Natural killer cell (primary cell): ENCODE data around the gene JAML. TPM values are rescaled to one million over a fixed set of nuclear protein-coding genes. Genes with fewer than 3 reads are reported as not detected.
A peak's percentile ranks its signal among the peaks of the same experiment; 100 is the strongest.

ENCODE experiments used
- ATAC-seq, 3 donors: fragments of 150-1000 bp in 2 of 3; fragments of 200-7000 bp in 1 of 3; cut with Tn5 transposase; 1 replicate in 1 of 3; 2 replicates in 2 of 3; pipeline ENCODE4 v1.10.0; 2021; ENCODE audit warnings: mild to moderate bottlenecking in 2 of 3, moderate library complexity in 2 of 3
- DNase-seq, 2 donors: peaks; one replicate each; pipeline versions ENCODE4 v3.0.0 to v3.0.0-alpha.2; 2013 to 2021; ENCODE audit warnings: mixed read lengths in 1 of 2
- H3K27ac ChIP-seq: one replicate; pipeline ENCODE4 v1.5.1; 2013; ENCODE audit warnings: mild to moderate bottlenecking, low read length
- H3K27me3 ChIP-seq: one replicate; pipeline ENCODE4 v1.6.1; 2013; ENCODE audit warnings: low read length; ENCODE audit not compliant: control insufficient read depth, insufficient read depth
- H3K36me3 ChIP-seq: one replicate; pipeline ENCODE4 v1.6.1; 2013; ENCODE audit warnings: low read length; ENCODE audit not compliant: control insufficient read depth, insufficient read depth
- H3K4me1 ChIP-seq: one replicate; pipeline ENCODE4 v1.6.1; 2013; ENCODE audit warnings: low read length; ENCODE audit not compliant: control insufficient read depth, insufficient read depth
- H3K4me3 ChIP-seq: one replicate; pipeline ENCODE4 v1.5.1; 2013; ENCODE audit warnings: low read length
- H3K9me3 ChIP-seq: one replicate; pipeline ENCODE4 v1.6.1; 2013; ENCODE audit warnings: low read length; ENCODE audit not compliant: control insufficient read depth, insufficient read depth
- H3K27ac Mint-ChIP-seq, 2 donors: one replicate each; pipeline ENCODE4 v1.8.0; 2022; ENCODE audit warnings: mild to moderate bottlenecking in 2 of 2, mixed read lengths in 2 of 2, moderate library complexity in 1 of 2
- H3K27me3 Mint-ChIP-seq, 2 donors: one replicate each; pipeline ENCODE4 v1.8.0; 2022; ENCODE audit warnings: low read depth in 2 of 2, mixed read lengths in 2 of 2
- H3K36me3 Mint-ChIP-seq: one replicate; pipeline ENCODE4 v1.8.0; 2022; ENCODE audit warnings: mixed read lengths
- H3K4me1 Mint-ChIP-seq, 2 donors: one replicate each; pipeline ENCODE4 v1.8.0; 2022; ENCODE audit warnings: mixed read lengths in 2 of 2
- H3K4me3 Mint-ChIP-seq: one replicate; pipeline ENCODE4 v1.8.0; 2022; ENCODE audit warnings: mild to moderate bottlenecking, moderate library complexity, mixed read lengths
- H3K9me3 Mint-ChIP-seq, 2 donors: one replicate each; pipeline ENCODE4 v1.8.0; 2022; ENCODE audit warnings: mixed read lengths in 2 of 2
- WGBS: methylation state at CpG from one replicate; pipeline ENCODE4 v1.1.7; 2013; ENCODE audit warnings: missing lambda C conversion rate; ENCODE audit not compliant: insufficient coverage; 5-methylcytosine and 5-hydroxymethylcytosine counted together
- intact Hi-C: fragments of 100-400 bp; cut with micrococcal nuclease; formaldehyde crosslinking; loops from one replicate; pipeline ENCODE4 v1.14.2; 2022
- total RNA-seq, 4 donors: library from RNA; stranded (reverse); fragments of 120-200 nt in 1 of 4; gene quantifications; one replicate each; pipeline versions ENCODE4 v1.2.3 to v1.2.4, GENCODE V29; 2013 to 2022
- TF ChIP-seq, protein P1 (sequence below): fragments of 200-600 bp; IDR thresholded peaks from one replicate; pipeline ENCODE4 v1.8.0; 2022; ENCODE audit warnings: antibody characterized with exemption

Gene JAML
- total RNA-seq, 3 donors from 2014 or later (not counting 1 experiment from before 2014, with no cell fraction given), result 7.1 to 27.8 (median 12.8) TPM

DNA sequence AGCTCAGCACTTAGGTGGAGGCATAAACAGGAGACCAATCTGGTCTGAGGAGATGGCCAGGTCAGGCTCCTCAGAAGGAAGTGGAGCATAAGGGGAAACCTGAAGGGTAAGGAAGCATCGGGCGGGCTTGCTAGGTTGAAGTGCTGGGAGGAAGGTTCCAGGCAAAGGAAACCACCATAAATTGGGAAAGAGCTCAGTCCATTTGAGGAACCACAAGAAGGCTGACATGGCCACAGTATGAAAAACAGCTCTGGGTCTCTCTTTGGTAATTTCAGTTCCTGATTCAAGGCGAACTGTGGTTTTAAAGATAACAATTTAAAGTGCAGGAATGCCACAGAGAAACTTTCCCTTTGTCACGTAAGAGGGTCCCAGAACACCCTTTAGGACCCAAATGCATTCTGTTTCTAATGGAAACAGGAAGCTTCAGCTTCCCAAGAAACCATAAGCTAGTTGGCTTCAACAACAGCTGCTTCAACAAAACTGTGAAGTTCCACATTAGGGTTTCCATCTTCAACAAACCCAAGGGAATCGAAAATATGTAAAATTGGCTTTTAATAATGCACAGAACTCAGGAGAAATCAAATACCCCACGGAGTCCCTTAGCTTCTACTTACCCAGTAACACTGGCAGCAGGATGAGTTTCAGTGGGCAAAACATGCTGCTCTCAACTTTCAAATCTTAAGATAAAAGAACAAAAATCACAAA is 10.4 kb downstream of the JAML start:
- peaks cover 13 to 53% of the 10 kb centered on the region in 2 donors for H3K27me3 Mint-ChIP-seq
- TF ChIP-seq, protein P1, sequence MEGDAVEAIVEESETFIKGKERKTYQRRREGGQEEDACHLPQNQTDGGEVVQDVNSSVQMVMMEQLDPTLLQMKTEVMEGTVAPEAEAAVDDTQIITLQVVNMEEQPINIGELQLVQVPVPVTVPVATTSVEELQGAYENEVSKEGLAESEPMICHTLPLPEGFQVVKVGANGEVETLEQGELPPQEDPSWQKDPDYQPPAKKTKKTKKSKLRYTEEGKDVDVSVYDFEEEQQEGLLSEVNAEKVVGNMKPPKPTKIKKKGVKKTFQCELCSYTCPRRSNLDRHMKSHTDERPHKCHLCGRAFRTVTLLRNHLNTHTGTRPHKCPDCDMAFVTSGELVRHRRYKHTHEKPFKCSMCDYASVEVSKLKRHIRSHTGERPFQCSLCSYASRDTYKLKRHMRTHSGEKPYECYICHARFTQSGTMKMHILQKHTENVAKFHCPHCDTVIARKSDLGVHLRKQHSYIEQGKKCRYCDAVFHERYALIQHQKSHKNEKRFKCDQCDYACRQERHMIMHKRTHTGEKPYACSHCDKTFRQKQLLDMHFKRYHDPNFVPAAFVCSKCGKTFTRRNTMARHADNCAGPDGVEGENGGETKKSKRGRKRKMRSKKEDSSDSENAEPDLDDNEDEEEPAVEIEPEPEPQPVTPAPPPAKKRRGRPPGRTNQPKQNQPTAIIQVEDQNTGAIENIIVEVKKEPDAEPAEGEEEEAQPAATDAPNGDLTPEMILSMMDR, result no peak
- ATAC-seq, result peak in 1 of 3 donors; percentile 55
- peaks cover 4% of the 10 kb centered on the region for H3K36me3 ChIP-seq
- H3K36me3 Mint-ChIP-seq, result no peaks in the 10 kb centered on the region
- 28% methylated on average over 6 of the region's 6 CpGs for WGBS
- no peaks in the 10 kb centered on the region for H3K9me3 Mint-ChIP-seq
- no peak for DNase-seq
- no peak overlapping the region for H3K27ac ChIP-seq
- H3K4me3 Mint-ChIP-seq, result no peak overlapping the region
- H3K4me1 Mint-ChIP-seq, result peaks cover 7 to 44% of the 10 kb centered on the region in 2 donors
- intact Hi-C loops, result no loop called here
- H3K27me3 ChIP-seq, result no peaks in the 10 kb centered on the region
- H3K4me3 ChIP-seq, result no peak overlapping the region
- peaks cover 24% of the 10 kb centered on the region for H3K4me1 ChIP-seq
- no peak overlapping the region for H3K27ac Mint-ChIP-seq
- H3K9me3 ChIP-seq, result no peaks in the 10 kb centered on the region

DNA sequence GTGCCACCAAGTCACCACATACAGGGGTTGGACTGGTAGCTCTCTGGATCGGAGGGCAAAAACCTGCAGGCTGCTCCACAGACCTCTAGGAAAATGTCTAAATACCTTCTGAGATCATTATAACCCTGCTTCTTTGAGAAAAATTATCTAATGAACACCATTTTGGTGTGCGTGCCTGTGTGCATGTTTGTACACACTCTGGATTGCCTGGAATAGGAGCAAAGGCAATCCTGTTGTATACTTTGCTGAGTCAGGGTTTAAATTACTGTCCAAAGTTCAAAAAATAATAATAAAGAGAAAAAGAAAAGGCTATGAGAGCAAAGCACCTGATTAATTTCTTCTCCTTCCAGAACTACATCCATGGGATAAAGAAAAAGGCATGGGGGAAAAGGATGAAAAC is 11.0 kb downstream of the JAML start:
- H3K4me3 ChIP-seq, result no peak overlapping the region
- Mint-ChIP-seq H3K27ac (no peak overlapping the region), H3K4me3 (no peak overlapping the region), H3K27me3 (peaks cover 13 to 47% of the 10 kb centered on the region in 2 donors), H3K4me1 (peaks cover 7 to 40% of the 10 kb centered on the region in 2 donors), H3K36me3 (no peaks in the 10 kb centered on the region), H3K9me3 (no peaks in the 10 kb centered on the region)
- no peaks in the 10 kb centered on the region for H3K9me3 ChIP-seq
- intact Hi-C loops, result no loop called here
- no peaks in the 10 kb centered on the region for H3K27me3 ChIP-seq
- TF ChIP-seq, protein P1, result no peak
- ATAC-seq, result no peak
- peaks cover 4% of the 10 kb centered on the region for H3K36me3 ChIP-seq
- DNase-seq, result no peak
- H3K27ac ChIP-seq, result no peak overlapping the region
- 100% methylated on average over 2 of the region's 2 CpGs for WGBS
- H3K4me1 ChIP-seq, result peaks cover 22% of the 10 kb centered on the region

DNA sequence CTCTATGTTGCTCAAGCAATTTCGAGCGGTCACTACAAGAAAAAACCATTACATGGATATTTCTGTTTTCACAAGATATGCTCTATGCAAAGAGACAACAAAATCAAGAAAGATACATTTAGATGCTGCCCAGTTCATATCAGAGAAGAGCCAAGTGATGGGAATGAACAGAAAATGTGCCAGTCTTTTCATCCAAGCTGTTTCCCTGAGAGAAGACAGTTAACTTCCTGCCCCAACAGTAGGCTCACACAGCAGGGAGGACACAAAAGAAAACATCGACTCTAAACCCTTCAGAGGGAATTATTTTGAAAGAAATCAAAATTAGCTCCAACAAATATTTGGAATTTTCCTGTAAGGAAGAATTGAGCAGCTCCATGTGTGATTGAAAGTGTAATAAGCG is 11.6 kb downstream of the JAML start:
- TF ChIP-seq, protein P1, result no peak
- H3K9me3 ChIP-seq, result no peaks in the 10 kb centered on the region
- H3K36me3 ChIP-seq, result peaks cover 4% of the 10 kb centered on the region
- no peak for DNase-seq
- H3K4me1 Mint-ChIP-seq, result peaks cover 7 to 41% of the 10 kb centered on the region in 2 donors
- H3K27ac ChIP-seq, result no peak overlapping the region
- peak overlapping the region in 1 of 2 donors; percentile 9 for H3K27ac Mint-ChIP-seq
- intact Hi-C loops, result no loop called here
- no peaks in the 10 kb centered on the region for H3K36me3 Mint-ChIP-seq
- no peaks in the 10 kb centered on the region for H3K9me3 Mint-ChIP-seq
- 92% methylated on average over 4 of the region's 4 CpGs for WGBS
- no peak overlapping the region for H3K4me3 Mint-ChIP-seq
- ATAC-seq, result no peak
- no peaks in the 10 kb centered on the region for H3K27me3 ChIP-seq
- H3K27me3 Mint-ChIP-seq, result peaks cover 15 to 45% of the 10 kb centered on the region in 2 donors
- no peak overlapping the region for H3K4me3 ChIP-seq
- H3K4me1 ChIP-seq, result peaks cover 19% of the 10 kb centered on the region
